OCI-M2 (cell line): ENCODE results near the gene NEURL1.
"Not testable (repeated sequence)": the region's sequence is repeated elsewhere in the genome, so short reads cannot be mapped to it uniquely, and the experiment has no call there.

Experiments
- DNase-seq: peaks from one replicate; lab custom pipeline; 2025; ENCODE audit not compliant: unreplicated experiment; lab: John Stamatoyannopoulos, UW

NEURL1 gene

GRCh38 chr10:103512591-103513379 lies 19.3 kb downstream of the NEURL1 start:
- no peak for DNase-seq

- no peak for DNase-seq
Measured at GRCh38 chr10:103513380-103514060, 20.0 kb downstream of the NEURL1 start.

- no peak for DNase-seq
Measured at GRCh38 chr10:103514244-103514643, 20.7 kb downstream of the NEURL1 start.

- DNase-seq = no peak
Measured at GRCh38 chr10:103517234-103518085, 24.0 kb downstream of the NEURL1 start.

GRCh38 chr10:103519798-103520197 lies 26.3 kb downstream of the NEURL1 start:
- DNase-seq = no peak

- not testable (repeated sequence) for DNase-seq
Measured at GRCh38 chr10:103522006-103522405, 28.5 kb downstream of the NEURL1 start.

GRCh38 chr10:103523683-103524082 lies 30.2 kb downstream of the NEURL1 start:
- no peak for DNase-seq

- no peak for DNase-seq
Measured at GRCh38 chr10:103525901-103526300, 32.4 kb downstream of the NEURL1 start.

GRCh38 chr10:103527476-103527875 lies 34.0 kb downstream of the NEURL1 start:
- DNase-seq = not testable (repeated sequence)

- DNase-seq = no peak
Measured at GRCh38 chr10:103528549-103528948, 35.0 kb downstream of the NEURL1 start.

- no peak for DNase-seq
Measured at GRCh38 chr10:103529539-103529938, 36.0 kb downstream of the NEURL1 start.

- no peak for DNase-seq
Measured at GRCh38 chr10:103533827-103534226, 40.3 kb downstream of the NEURL1 start.

GRCh38 chr10:103534621-103535498 lies 41.4 kb downstream of the NEURL1 start:
- DNase-seq = no peak

- DNase-seq = no peak
Measured at GRCh38 chr10:103535595-103535994, 42.1 kb downstream of the NEURL1 start.

- DNase-seq = no peak
Measured at GRCh38 chr10:103539751-103540150, 46.2 kb downstream of the NEURL1 start.

GRCh38 chr10:103540722-103541121 lies 47.2 kb downstream of the NEURL1 start:
- DNase-seq = no peak

- no peak for DNase-seq
Measured at GRCh38 chr10:103541616-103542015, 48.1 kb downstream of the NEURL1 start.

- DNase-seq = no peak
Measured at GRCh38 chr10:103542764-103543616, 49.5 kb downstream of the NEURL1 start.

GRCh38 chr10:103543617-103544525 lies 50.4 kb downstream of the NEURL1 start:
- no peak for DNase-seq
